Stomach smooth muscle (tissue), 2 donors: ENCODE measurements around the gene TMEM150C.

Experiments used
- H3K27ac ChIP-seq: one replicate; pipeline ENCODE4 v1.7.0; 2013; ENCODE audit warnings: mild to moderate bottlenecking, low read length, inconsistent platforms
- H3K27me3 ChIP-seq, 2 donors: one replicate each; pipeline ENCODE4 v1.7.0; 2013; ENCODE audit warnings: low read length in 2 of 2; ENCODE audit not compliant: insufficient read depth in 2 of 2, control insufficient read depth in 1 of 2
- H3K36me3 ChIP-seq, 2 donors: one replicate each; pipeline ENCODE4 v1.7.0; 2013; ENCODE audit warnings: low read length in 2 of 2; ENCODE audit not compliant: control insufficient read depth in 2 of 2, insufficient read depth in 2 of 2
- H3K4me1 ChIP-seq: one replicate; pipeline ENCODE4 v1.7.0; 2013; ENCODE audit warnings: low read length; ENCODE audit not compliant: control insufficient read depth, insufficient read depth
- H3K4me3 ChIP-seq, 2 donors: one replicate each; pipeline ENCODE4 v1.7.0; 2013; ENCODE audit warnings: low read length in 2 of 2
- H3K9ac ChIP-seq, 2 donors: one replicate each; pipeline ENCODE4 v1.7.0; 2013; ENCODE audit warnings: low read length in 2 of 2, mild to moderate bottlenecking in 1 of 2
- H3K9me3 ChIP-seq, 2 donors: one replicate each; pipeline ENCODE4 v1.7.0; 2013; ENCODE audit warnings: low read length in 2 of 2; ENCODE audit not compliant: control insufficient read depth in 2 of 2
- donor health status: healthy.
- donor health status: Pancreatic carcinoma.

TMEM150C gene

DNA sequence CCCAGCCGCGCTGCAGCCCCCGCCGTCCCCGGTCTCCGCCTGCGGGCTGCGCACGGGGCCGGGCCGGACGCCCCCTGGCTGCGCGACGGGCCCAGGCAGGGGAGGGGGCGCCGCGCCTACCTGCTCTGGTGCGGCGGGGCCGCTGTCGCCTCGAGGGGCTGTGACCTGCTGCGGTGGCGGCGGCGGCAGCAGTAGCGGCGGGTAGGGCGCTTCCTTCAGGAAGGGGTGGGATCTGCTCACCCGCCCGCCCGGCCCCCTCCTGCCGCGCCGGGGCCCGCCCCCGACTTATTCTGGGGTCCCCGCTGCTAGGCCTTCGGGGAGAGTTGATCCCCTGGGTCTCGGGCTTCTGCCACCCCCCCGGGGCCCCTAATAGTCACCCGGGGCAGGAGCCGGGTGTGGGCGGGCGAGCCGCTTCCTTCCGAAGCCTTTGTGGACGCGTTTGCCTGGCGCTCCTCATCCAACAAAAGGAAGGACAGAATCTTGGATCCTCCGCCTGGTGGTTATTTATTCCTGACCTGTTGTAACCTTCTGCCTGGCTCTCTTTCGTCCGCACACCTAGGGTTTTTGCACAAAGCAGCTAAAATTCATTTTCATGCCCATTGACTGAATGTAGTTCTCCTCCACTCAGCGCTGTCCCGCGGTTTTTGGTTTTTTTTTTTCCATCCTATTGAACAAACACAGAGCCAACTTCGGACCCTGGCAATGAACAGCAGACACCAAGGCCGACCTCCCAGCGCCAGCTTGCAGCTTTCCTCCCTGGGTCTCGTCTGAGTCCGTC, at the start of gene TMEM150C:
Gene TMEM150C, minus strand, starts transcription at position 203 of the 778 bp plus-strand sequence. CDS start 57,331 bp downstream, outside the sequence.
- Histone ChIP-seq H3K36me3 (no peaks in the 10 kb centered on the region), H3K9ac (no peak within 1 kb of the TSS), H3K27ac (no peak within 1 kb of the TSS)

GRCh38 chr4:82611527-82611926, 49.7 kb upstream of the TMEM150C start:
- H3K27me3 ChIP-seq, result peaks cover 0 to 3% of the 10 kb centered on the region in 2 donors
- no peak overlapping the region for H3K27ac ChIP-seq

More for the DNA sequence above, at the start of gene TMEM150C:
- Histone ChIP-seq H3K4me3 (peak within 1 kb of the TSS; percentile 66 to 67), H3K4me1 (peaks cover 3% of the 10 kb centered on the region), H3K9me3 (no peaks in the 10 kb centered on the region), H3K27me3 (peaks cover 7 to 15% of the 10 kb centered on the region in 2 donors)

DNA sequence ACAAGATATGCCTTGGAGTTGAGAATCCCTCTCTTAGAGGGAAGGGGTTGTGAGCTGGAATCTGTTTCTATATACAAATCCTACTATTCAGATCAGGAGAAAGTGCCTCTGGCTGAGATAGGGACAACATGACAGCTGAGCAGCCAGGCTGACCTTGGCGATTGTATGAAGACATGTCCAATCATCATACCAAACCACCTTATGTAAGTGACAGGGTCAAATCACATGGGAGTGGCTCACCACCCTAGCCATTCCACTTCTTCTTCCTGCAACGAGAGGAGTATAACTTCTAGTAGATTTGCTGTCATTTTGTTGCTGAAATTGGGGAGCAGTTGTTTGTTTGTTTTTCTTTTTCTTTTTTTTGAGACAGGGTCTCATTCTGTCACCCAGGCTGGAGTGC, 48.3 kb upstream of the TMEM150C start:
- Histone ChIP-seq H3K27ac (no peak overlapping the region), H3K9me3 (no peaks in the 10 kb centered on the region), H3K4me1 (no peaks in the 10 kb centered on the region), H3K27me3 (no peaks in the 10 kb centered on the region), H3K9ac (no peak overlapping the region), H3K36me3 (no peaks in the 10 kb centered on the region), H3K4me3 (no peak overlapping the region)

More at GRCh38 chr4:82611527-82611926, 49.7 kb upstream of the TMEM150C start:
- Histone ChIP-seq H3K4me3 (no peak overlapping the region), H3K9me3 (no peaks in the 10 kb centered on the region), H3K9ac (no peak overlapping the region), H3K4me1 (no peaks in the 10 kb centered on the region), H3K36me3 (no peaks in the 10 kb centered on the region)

GRCh38 chr4:82606622-82607021, 44.8 kb upstream of the TMEM150C start:
- H3K4me1 ChIP-seq, result no peaks in the 10 kb centered on the region
- H3K36me3 ChIP-seq, result no peaks in the 10 kb centered on the region
- H3K27ac ChIP-seq, result no peak overlapping the region
- H3K4me3 ChIP-seq, result no peak overlapping the region
- H3K9ac ChIP-seq, result no peak overlapping the region
- no peaks in the 10 kb centered on the region for H3K9me3 ChIP-seq
- H3K27me3 ChIP-seq, result no peaks in the 10 kb centered on the region

DNA sequence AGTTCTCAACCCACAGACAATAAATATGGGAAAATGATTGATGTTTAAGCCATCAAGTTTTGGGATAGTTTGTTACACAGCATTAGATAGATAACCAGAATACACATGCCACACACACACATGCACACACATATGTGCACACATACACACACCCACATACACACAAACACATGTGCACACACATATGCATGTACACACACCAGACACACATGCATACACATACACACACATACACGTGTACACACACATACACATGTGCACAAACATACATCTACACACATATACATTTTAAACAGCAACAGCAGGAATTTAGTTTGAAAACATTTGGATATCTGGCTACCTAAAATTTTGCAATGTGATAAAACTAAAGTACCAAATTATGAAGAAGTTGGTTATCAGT, 42.7 kb upstream of the TMEM150C start:
- Histone ChIP-seq H3K4me1 (no peaks in the 10 kb centered on the region), H3K27ac (no peak overlapping the region), H3K27me3 (no peaks in the 10 kb centered on the region), H3K4me3 (no peak overlapping the region), H3K9ac (no peak overlapping the region), H3K9me3 (no peaks in the 10 kb centered on the region), H3K36me3 (no peaks in the 10 kb centered on the region)

DNA sequence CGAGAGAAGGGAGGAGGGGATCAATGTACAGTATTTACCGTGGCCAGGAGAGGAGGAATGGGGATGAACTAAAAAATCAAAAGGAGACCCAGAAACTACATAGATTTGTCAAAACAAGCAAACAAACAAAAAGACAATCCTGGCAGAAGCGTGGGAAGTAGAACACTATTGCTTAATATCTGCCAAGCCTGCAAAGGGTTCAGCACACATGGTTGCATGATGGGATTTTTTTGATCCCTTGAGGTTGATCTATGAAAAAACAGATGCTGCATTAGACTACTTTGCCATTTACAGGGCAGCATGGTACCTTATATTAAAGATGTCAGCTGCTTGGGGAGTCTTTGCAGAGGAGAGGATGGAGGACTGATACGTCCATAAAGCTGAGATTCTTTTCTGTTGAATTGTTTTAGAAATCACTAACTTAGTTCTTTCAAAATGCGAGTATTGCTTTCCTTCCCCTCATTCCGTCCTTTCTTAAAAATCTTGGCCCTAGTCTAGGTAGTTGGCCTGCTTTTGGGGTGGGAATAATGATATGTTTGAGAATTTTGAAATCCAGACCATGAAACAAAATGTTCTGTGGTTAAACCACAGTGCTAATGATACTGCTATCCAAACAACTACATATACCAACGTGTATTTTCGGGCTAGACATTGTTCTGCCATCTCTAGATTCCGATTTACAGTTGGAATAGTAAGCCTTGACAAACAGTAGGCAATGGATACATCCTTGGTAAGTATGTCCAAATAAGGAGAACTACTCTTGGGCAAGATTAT, 39.6 kb upstream of the TMEM150C start:
- Histone ChIP-seq H3K4me3 (no peak overlapping the region), H3K9ac (no peak overlapping the region), H3K4me1 (no peaks in the 10 kb centered on the region), H3K27me3 (no peaks in the 10 kb centered on the region), H3K36me3 (no peaks in the 10 kb centered on the region), H3K27ac (no peak overlapping the region), H3K9me3 (no peaks in the 10 kb centered on the region)

- Histone ChIP-seq H3K27me3 (no peaks in the 10 kb centered on the region), H3K9me3 (no peaks in the 10 kb centered on the region), H3K9ac (no peak overlapping the region), H3K4me3 (no peak overlapping the region), H3K36me3 (no peaks in the 10 kb centered on the region), H3K4me1 (no peaks in the 10 kb centered on the region), H3K27ac (no peak overlapping the region)
These were observed 37.5 kb upstream of the TMEM150C start for GRCh38 chr4:82599336-82599735.

GRCh38 chr4:82594456-82594855, 32.7 kb upstream of the TMEM150C start:
- no peaks in the 10 kb centered on the region for H3K9me3 ChIP-seq
- no peak overlapping the region for H3K9ac ChIP-seq
- H3K27me3 ChIP-seq, result no peaks in the 10 kb centered on the region

GRCh38 chr4:82593411-82593810, 31.6 kb upstream of the TMEM150C start:
- Histone ChIP-seq H3K27ac (no peak overlapping the region), H3K9ac (no peak overlapping the region), H3K4me3 (no peak overlapping the region), H3K27me3 (no peaks in the 10 kb centered on the region), H3K36me3 (no peaks in the 10 kb centered on the region), H3K9me3 (no peaks in the 10 kb centered on the region), H3K4me1 (no peaks in the 10 kb centered on the region)

More at GRCh38 chr4:82594456-82594855, 32.7 kb upstream of the TMEM150C start:
- H3K4me3 ChIP-seq, result no peak overlapping the region
- no peaks in the 10 kb centered on the region for H3K4me1 ChIP-seq
- H3K27ac ChIP-seq, result no peak overlapping the region
- H3K36me3 ChIP-seq, result no peaks in the 10 kb centered on the region

- Histone ChIP-seq H3K36me3 (no peaks in the 10 kb centered on the region), H3K27me3 (no peaks in the 10 kb centered on the region), H3K4me3 (no peak overlapping the region), H3K27ac (no peak overlapping the region), H3K9me3 (no peaks in the 10 kb centered on the region), H3K9ac (no peak overlapping the region), H3K4me1 (no peaks in the 10 kb centered on the region)
These were observed 30.9 kb upstream of the TMEM150C start for GRCh38 chr4:82592639-82593038.

DNA sequence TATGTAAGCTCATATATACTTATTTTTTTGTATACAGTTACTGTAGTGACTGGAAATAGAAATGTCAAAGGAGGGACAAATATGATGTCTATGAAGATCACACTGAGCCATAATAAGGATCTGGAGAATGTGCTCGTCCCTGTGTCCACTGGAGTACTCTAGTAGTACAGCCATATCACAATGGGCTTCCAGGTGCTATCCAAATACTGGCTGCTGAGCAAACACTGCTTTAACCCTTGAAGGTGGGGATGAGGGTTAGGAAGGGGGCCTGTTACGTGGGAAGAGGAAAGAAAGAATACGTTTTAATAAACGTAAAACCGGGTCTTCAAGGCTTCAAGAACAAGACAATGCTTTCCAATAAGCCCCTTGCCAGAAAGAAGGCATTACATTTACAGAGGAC, 29.8 kb upstream of the TMEM150C start:
- Histone ChIP-seq H3K9me3 (no peaks in the 10 kb centered on the region), H3K36me3 (no peaks in the 10 kb centered on the region), H3K27ac (no peak overlapping the region), H3K4me1 (no peaks in the 10 kb centered on the region), H3K4me3 (no peak overlapping the region), H3K9ac (no peak overlapping the region), H3K27me3 (no peaks in the 10 kb centered on the region)
